ENCODE results near the gene CD79A.
A peak's percentile ranks its signal among the peaks of the same experiment; 100 is the strongest.

CD79A gene

DNA sequence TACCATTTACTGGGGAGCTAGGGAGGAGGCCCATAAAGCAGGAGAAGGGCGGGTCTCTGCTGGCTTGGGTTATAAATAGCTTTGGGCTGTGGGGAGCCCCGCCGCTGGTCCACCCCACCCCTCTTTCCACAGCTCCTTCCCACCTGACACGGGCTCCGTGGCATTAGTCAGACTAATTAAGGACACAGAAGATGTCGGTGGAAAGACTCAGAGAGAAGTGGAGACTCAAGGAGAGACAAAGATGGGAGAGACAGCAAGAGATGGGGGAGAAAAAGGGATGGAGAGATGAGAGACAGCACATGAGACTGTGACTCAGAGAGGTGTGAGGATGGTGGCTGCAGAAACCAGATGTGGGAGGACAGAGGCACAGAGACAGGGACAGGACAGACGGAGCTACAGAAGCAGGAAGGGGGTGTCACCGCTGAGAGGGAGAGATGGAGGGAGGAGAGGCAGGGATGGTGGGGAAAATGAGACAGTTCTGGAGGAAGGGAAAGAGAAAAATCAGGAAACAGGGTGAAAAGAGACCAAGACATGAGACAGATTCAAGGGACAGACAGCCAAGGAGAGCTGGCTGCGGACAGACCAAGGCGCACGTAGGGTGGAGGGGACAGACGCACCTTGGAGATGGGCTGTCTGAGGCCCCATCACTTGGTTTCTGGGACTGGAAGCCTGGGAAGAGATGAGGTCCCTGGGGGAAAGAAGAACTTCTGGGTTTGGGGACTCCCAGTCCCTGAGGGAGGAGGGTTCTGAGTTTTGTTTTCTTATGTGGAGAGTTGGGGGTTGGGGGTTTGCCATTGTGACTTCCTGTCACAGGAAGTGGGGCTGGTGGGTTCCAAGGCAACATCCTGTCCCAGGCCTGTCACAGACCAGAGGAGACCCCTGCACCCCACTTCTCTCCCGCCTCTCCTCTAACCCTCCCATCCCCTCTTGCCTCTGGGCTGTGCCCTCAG lies 10.0 kb downstream of the CD79A start:
- no peak for DNase-seq

DNA sequence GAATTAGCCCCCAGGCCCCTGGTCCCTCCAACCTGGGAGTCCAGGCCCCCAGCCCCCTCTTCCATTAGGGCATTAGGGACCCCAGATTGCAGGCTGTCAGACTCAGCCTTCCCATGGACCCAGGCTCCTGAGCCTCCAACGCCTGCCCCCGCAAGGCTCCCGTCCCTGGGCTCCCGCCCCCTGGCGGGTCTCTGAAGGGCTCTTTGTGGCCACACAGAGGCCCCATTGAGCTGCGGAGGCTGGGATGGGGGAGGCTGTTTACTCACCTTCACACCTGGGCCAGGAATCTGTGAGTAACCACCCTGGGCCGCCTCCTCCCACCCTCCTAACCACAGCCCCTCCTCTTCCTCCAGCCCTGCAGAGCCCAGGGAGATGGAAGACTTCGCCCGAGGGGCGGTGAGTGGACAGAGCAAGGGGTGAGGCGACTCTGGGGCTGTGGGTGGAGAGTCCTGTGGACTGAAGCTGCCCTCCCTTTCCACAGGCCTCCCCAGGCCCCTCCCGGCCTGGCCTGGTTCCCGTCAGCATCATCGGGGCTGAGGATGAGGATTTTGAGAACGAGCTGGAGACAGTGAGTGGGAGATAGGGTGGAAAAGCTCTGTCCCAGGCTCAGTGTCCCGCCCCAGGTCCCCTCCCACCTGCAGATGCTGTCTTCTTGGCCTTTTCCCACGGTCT lies 10.8 kb downstream of the CD79A start:
- DNase-seq: no peak

DNA sequence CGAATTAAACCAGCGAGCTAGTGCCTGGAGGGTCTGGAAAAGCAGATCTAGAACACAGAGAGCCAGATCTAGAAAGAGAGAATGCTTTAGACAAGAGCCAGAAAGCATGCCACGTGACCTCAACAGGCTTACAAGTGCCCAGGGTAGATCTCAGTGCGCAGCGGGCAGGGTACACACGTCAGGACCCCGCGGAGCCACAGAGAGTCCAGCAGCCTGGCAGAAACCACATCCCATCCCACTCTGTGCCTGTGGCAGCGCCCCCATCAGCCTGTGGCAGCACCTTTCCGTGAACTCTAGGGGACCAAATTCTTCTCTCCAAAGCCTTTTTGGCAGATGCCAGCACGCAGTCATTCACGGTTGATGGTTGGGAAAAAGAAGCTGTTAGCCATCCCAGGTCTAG lies 11.8 kb downstream of the CD79A start:
- DNase-seq: no peak

DNA sequence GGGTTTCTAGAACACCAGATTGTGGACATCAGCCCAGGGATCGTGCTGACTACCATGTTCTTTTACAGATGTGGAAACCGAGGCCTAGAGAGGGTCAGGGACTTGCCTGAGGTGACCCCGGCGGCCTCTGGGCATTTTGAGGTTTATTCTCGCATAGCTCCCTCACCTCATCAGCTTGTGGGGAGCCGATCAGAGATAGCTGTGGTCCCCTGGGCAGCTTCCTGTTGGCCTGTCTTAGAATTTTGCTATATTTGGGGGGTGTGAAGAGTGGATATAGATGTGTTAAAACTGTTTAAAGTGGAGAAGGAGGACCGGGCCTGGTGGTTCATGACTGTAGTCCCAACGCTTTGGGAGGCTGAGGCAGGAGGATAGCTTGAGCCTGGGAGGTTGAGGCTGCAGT lies 12.8 kb downstream of the CD79A start:
- DNase-seq: no peak

DNA sequence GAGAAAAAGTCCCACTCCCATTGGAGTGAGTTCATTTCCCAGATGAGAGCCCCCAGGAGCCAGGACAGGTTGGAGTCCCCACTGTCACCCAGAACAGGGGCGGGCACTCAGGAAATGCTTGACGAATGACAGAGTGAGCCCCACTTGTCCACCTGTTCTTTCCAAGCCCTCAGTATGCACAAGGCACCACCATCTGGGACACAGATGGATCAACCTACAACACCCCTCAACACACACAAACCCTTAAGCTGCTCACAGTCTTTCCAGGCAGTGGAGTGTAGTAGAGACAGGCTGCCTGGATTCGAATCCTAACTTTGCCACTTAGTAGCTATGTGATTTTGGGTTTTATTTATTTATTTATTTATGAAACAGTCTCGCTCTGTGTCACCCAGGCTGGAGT lies 13.9 kb downstream of the CD79A start:
- DNase-seq: peak; percentile 81

DNA sequence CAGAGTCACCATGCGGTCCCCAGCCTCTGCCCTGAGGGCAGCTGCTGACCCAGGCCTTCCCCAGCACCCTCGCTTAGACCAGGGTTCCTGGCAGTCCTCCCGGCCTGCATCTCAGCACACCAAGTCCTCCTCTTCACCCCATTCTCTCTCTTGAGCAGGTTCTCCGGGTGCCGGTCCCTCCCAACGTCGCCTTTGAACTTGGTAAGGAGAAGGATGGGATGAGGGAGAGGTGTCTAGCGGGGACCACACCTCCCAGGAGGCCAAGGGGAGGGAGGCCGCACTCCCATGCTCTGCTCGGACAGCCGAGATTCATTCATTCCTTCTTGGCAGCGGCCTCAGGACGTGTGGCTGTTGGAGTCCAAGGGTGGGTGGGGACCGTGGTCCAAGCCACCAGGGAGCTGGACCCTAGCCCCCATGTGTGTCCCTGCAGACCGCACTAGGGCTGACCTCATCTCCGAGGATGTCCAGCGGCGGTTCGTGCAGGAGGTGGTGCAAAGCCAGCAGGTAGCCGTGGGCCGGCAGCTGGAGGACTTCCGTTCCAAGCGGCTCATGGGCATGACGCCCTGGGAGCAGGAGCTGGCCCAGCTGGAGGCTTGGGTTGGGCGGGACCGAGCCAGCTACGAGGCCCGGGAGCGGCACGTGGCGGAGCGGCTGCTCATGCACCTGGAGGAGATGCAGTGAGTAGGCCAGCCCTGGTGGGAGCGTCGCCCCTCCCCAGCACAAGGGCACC lies 15.3 kb downstream of the CD79A start:
- DNase-seq: no peak

DNA sequence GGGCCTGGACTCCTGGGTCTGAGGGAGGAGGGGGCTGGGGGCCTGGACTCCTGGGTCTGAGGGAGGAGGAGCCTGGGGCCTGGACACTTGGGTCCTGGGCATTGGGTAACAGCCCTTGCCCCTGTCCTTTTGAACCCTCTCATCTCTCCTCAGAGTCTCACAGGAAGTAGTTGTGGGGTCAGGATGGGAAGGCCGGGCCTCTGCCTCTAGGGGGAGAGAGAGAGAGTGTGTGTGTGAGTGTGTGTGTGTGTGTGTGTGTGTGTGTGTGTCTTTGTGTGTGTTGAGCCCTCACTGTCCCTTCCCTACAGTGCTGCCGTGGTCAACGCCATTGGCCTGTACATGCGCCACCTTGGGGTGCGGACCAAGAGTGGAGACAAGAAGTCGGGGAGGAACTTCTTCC lies 16.8 kb downstream of the CD79A start:
- DNase-seq: no peak

DNA sequence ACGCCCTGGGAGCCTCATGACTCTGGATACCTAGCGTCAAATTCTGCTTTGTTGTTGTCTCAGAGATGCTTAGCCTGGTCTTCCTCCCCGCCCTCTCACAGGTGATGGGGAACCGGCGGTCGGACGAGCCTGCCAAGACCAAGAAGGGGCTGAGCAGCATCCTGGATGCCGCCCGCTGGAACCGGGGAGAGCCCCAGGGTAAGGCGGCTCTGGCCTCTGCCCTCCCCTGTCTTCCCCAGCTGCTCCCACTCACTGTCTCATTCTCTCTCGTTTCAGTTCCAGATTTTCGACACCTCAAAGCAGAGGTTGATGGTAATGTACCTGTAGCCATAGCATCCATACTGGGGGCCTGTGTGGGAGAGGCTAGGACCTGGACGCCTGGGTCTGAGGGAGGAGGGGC lies 17.3 kb downstream of the CD79A start:
- no peak for DNase-seq

DNA sequence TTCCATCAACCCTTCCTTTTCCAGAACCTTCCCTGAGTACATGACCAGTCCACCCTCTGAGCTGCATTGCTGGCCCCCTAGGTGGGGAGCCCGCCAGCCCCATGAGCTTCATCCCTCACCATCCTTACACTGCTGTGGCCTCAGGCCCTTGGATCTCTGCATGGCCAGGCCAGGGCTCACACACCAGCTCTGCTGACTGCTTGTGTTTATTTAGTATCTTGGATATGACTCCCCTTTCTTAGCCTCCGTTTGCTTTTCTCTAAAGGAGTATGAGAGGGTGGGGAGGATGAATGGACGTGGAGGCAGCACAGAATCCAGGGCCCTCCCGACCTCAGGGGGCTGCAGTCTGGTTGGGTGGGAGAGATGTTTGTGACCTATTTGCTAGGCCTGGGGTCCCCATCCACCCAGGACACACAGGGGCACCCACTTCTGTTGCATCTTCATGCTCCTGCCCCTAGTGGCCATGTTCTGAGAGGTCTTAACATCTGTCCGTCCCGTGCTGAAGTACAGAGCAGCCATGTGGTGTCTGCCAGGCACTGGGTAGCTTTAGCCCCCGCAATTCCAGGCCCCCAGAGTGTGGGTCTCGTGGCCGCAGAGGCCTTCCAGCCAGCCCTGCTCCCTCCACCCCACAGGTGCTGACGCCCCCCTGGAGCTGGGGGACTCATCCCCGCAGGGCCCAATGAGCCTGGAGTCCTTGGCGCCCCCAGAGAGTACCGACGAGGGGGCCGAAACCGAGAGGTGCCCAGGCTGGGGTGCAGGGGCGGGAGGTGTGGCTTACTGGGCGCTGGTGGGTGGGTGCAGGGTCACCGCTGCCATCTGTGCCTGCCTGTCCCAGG lies 18.9 kb downstream of the CD79A start:
- DNase-seq: peak; percentile 3

DNA sequence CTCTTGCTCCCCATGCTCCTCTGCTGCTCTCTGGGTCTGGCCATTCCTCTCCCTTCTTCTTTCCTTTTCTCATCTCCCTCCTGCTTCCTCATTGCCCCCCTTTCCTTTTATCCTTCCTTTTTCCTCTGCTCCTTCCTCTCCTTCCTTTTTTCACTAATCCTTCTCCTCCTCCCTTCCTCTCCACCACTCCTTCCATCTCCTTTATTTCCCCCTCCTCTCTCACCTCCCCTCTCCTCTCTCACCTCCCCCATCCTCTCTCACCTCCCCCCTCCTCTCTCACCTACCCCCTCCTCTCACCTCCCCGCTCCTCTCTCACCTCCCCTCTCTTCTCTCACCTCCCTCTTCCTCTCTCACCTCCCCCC lies 19.5 kb downstream of the CD79A start:
- DNase-seq: no peak

DNA sequence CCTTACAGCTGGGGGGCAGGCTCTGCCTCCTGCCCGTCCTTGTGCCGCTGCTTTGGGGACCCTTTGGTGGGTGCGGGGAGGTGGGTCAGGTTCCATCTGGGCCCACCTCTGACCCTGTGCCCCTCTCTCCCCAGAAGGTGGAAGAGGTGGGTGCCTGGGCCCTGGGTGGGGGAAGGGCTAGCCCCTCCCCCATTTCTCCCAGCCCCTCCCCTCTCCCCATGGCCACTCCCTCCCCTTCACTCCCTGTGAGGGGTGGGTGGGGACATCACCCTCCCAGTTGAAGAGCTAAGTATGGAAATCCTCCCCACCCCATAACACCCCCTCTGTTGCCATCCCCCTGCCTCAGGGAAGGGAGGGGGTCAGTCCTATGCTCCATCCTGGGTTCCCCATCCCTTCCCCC lies 20.1 kb downstream of the CD79A start:
- DNase-seq: no peak

DNA sequence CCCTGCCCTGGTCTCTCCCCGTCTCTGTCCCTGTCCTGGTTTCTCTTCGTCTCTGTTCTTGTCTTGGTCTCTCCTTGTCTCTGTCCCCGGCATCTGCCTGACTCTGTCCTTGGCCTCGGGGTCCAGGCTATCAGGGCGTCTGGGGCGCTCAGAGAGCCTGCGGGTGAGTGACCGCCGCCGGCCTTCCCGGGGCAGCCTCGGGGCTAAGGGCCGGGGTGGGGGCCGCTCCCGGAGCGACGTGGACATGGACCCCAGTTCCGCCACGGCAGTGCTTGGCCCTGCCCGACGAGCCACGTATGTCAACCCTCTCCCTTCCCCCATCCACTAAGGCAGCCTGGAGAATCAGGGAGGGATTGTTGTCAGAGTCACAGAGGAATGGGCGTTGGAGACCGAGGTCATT lies 20.7 kb downstream of the CD79A start:
- DNase-seq: no peak

DNA sequence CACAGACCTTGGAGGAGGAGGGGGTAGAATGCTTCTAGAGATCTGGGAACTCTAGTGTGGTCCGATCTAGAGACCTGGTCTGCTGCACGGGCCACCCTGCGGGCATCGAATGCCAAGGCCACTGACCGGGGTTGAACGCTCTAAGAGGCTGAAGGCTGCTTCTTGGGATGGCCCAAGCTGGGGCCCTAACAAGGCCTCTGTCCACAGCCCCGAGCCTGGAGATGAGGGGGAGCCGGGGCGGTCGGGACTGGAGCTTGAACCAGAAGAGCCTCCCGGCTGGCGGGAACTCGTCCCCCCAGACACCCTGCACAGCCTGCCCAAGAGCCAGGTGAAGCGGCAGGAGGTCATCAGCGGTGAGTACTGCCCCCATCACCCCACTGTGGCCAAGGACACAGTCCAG lies 21.2 kb downstream of the CD79A start:
- no peak for DNase-seq

DNA sequence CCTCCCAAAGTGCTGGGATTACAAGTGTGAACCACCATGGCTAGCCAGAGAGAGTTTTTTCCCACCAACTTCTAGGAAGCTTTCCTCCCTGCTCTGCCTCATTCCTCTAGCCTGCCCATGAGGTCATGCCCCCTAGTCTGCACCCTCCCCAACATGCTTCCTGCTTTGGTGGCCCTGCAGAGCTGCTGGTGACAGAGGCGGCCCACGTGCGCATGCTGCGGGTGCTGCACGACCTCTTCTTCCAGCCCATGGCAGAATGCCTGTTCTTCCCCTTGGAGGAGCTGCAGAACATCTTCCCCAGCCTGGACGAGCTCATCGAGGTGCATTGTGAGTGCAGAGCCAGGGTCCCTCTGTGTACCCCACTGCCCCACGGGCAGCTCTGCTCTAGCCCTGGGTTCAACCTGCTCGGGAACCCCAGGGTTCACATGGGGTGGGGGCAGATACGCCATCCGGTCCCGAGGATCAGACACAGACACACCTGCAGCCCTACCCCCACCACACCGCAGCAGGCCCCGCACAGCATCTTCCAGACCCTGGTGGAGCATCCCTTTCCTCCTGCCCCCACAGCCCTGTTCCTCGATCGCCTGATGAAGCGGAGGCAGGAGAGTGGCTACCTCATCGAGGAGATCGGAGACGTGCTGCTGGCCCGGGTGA lies 24.8 kb downstream of the CD79A start:
- no peak for DNase-seq

DNA sequence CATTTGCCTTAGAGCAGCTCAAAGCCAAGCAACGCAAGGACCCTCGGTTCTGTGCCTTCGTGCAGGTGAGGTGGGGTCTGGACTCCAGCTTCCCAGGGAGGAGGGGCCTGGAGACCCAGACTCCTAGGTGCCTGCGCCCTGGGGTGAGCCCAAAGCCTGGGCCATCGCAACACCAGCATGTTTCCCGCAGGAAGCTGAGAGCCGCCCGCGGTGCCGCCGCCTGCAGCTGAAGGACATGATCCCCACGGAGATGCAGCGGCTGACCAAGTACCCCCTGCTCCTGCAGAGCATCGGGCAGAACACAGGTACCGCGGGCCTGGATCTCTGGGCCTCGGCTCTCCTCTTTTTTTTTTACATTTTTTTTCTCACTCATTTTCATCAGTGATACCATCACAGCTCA lies 25.5 kb downstream of the CD79A start:
- no peak for DNase-seq

DNA sequence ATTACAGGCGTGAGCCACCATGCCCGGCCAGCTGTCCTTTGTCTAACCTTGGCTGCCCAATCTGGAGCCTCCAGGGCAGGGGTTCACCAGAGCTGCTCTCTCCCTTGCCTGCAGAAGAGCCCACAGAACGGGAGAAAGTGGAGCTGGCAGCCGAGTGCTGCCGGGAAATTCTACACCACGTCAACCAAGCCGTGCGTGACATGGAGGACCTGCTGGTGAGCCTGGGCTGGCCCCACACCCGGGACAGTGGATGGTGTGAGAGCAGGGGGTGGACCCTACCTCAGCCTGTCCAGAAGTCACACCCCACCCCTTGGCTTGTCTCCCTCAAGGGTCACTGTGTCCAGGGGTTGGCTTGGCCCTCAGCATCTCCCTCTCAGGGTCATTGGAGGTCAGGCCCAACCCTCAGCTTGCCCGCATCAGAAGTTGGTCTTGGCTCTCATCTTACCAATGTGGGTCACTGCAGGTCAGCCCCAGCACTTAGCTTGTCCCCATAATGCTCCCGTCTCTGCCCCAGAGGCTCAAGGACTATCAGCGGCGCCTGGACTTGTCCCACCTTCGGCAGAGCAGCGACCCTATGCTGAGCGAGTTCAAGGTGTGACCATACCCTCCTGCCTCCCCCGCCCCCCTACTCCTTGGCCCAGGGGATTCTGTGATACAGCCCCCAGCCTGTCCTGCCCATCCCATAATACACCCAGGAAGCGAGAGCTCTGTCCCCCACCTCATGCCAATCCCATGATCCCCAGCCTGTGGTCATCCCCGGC lies 26.3 kb downstream of the CD79A start:
- DNase-seq: no peak

DNA sequence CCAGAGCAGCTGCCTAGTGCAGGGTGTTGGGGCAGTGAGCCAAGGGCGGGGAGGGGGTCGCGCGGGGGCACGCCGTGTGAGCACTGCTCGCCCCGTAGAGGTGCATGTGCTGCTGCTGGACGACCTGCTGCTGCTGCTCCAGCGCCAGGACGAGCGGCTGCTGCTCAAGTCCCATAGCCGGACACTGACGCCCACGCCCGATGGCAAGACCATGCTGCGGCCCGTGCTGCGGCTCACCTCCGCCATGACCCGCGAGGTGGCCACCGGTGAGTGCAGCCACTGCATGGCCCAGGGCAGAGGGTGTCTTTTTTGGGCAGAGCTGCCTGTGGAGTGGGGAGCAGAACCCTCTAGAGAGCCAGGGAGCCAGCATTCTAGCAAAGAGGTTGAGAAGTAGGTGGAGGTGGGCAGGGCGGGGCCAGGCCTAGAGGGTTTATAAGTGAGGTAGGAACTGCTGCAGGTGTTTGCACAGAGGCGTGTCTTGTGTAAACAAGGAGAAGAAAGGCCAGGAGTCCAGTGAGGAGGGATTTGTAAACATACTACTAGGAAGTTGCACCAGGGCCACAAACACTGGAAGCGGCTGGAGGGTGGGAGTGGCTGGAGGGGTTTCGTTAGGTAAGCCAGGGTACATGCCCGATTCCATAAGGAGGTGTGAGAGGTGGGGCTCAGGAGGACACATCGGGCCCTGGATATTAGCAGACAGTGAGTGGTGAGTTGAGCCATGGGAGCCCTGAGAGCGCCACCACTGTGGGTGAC lies 27.2 kb downstream of the CD79A start:
- DNase-seq: no peak

DNA sequence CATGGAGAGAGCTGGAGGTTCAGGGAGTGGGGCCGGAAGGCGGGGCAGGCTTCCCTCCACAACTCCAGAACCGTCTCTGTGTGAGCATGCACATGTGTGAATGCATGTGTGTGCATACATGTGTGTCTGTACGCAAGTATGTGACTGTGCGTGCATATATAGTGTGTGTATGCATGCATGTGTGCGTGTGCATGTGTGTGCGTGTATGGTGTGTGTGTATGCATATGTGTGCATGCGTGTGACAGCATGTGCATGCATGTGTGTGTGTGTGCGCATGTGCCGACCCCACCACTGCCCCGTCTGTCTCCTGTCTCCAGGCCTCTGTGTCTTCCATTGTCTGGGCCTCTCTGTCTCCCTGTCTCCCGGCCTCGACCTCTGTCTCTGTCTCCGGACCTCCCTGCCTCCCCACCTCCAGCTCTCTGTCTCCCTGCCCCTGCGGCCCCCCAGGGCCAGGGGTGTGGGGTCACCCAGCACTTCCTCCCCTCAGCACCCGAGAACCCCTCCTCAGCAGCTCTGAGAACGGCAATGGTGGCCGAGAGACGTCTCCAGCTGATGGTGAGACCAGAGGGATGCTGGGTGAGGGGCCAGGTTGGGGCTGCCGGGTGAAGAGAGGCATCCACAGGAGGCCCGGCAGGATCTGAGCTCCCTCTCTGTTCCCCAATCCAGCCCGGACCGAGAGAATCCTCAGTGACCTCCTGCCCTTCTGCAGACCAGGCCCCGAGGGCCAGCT lies 28.4 kb downstream of the CD79A start:
- no peak for DNase-seq

DNA sequence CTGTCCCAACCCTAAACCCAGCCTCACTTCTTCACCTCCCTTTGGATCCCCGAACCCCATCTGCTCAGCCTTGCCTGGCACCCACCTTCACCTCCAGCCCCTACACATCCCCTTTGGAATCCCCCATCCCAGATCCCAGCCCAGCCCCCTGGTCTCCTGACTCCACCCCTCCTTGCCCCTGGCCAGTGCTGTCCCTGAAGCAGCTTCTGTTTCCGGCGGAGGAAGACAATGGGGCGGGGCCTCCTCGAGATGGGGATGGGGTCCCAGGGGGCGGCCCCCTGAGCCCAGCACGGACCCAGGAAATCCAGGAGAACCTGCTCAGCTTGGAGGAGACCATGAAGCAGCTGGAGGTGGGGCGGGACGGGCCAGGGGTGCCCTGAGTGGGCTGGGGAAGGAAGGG lies 29.2 kb downstream of the CD79A start:
- no peak for DNase-seq
